Ovary (tissue), 9 donors: Measurements from ENCODE around the gene DEFB108B. TPM values are rescaled to one million over a fixed set of nuclear protein-coding genes. Genes with fewer than 3 reads are reported as not detected.

Source experiments
- polyA plus RNA-seq, 2 donors: library from polyadenylated mRNA; stranded (reverse); fragments of 200-250 nt in 1 of 2; fragments of 350-450 nt in 1 of 2; fragmentation: Illumina TruSeq in 1 of 2; extraction: RNeasy Lipid Tissue Mini Kit (QIAGEN cat#74804) in 1 of 2; gene quantifications; one replicate each; pipeline ENCODE4 v1.2.3, GENCODE V29; 2013 to 2014
- small RNA-seq: library from RNA; depleted of rRNA; stranded (forward); fragments of <200 nt; gene quantifications from one replicate; pipeline ENCODE3, GENCODE V24; 2016
- total RNA-seq, 7 donors: library from RNA; depleted of rRNA in 2 of 7; stranded (reverse); fragments of >200 nt in 2 of 7; fragmentation: NEBNext Ultra II Directional in 3 of 7; extraction: Animal tissue kit (Norgen Biotek cat#: 25700) in 3 of 7; gene quantifications; one replicate each; pipeline versions ENCODE4 v1.1.0 to v1.2.4, GENCODE V29; 2016 to 2023
- donor health status: DM: no; HTN: no; CAD: no; lungs with moderate emphysema.
- donor health status: DM: no; HTN: no; CAD: no.
- donor health status: Bipolar disorder and iron deficiency.
- donor health status: DM: yes; HTN: yes; CAD: no.
- donor health status: DM: no; HTN: no; CAD: no.
- donor health status: DM: yes; HTN: yes; CAD: no.

The DEFB108B gene
- total and polyA plus RNA-seq, 9 donors: not detected

Small RNA genes within 50 kb of the gene (small RNA-seq; reads per million reads assigned to genes)
- not detected for gene RNA5SP342

Other genes with a start within 250 kb of the DEFB108B start
- gene DEFB131B, start 45.3 kb downstream of the DEFB108B start, total RNA-seq: not detected
- gene DEFB131B, start 45.3 kb downstream of the DEFB108B start, polyA plus RNA-seq: not detected
- gene XNDC1N, start 95.4 kb downstream of the DEFB108B start, total RNA-seq: 10 to 100 TPM in 5 of 7 donors, 1 to 10 TPM in 2; 8.6 to 13.9 (median 10.6) TPM
- gene XNDC1N, start 95.4 kb downstream of the DEFB108B start, polyA plus RNA-seq: 1 to 10 TPM; 3.5 to 5.3 TPM
- 10 to 100 TPM; 17.4 to 32.2 (median 27.0) TPM for gene RNF121, start 95.8 kb downstream of the DEFB108B start, total RNA-seq
- 10 to 100 TPM; 22.1 to 28.8 TPM for gene RNF121, start 95.8 kb downstream of the DEFB108B start, polyA plus RNA-seq
- gene IL18BP, start 165.7 kb downstream of the DEFB108B start, total RNA-seq: 10 to 100 TPM in 3 of 7 donors, 1 to 10 TPM in 4; 4.6 to 14.2 (median 8.8) TPM
- gene IL18BP, start 165.7 kb downstream of the DEFB108B start, polyA plus RNA-seq: 10 to 100 TPM in 1 of 2 donors, 1 to 10 TPM in 1; 8.7 to 17.1 TPM
- gene NUMA1, start 247.3 kb downstream of the DEFB108B start, total RNA-seq: 100 to 1,000 TPM; 190 to 270 (median 252) TPM
- 100 to 1,000 TPM; 156 to 235 TPM for gene NUMA1, start 247.3 kb downstream of the DEFB108B start, polyA plus RNA-seq
- 10 to 100 TPM in 3 of 7 donors, 1 to 10 TPM in 4; 7.2 to 21.0 (median 9.5) TPM for gene LRRC51, start 247.7 kb downstream of the DEFB108B start, total RNA-seq
- gene LRRC51, start 247.7 kb downstream of the DEFB108B start, polyA plus RNA-seq: 10 to 100 TPM in 1 of 2 donors, 1 to 10 TPM in 1; 9.6 to 20.9 TPM